ENCODE results near the gene DNAAF3. TPM values are rescaled to one million over a fixed set of nuclear protein-coding genes. Genes with fewer than 3 reads are reported as not detected.

Gene DNAAF3
- total and polyA plus RNA-seq, 4 experiments from 2014 or later = 0.93 TPM; not detected in 3

DNA sequence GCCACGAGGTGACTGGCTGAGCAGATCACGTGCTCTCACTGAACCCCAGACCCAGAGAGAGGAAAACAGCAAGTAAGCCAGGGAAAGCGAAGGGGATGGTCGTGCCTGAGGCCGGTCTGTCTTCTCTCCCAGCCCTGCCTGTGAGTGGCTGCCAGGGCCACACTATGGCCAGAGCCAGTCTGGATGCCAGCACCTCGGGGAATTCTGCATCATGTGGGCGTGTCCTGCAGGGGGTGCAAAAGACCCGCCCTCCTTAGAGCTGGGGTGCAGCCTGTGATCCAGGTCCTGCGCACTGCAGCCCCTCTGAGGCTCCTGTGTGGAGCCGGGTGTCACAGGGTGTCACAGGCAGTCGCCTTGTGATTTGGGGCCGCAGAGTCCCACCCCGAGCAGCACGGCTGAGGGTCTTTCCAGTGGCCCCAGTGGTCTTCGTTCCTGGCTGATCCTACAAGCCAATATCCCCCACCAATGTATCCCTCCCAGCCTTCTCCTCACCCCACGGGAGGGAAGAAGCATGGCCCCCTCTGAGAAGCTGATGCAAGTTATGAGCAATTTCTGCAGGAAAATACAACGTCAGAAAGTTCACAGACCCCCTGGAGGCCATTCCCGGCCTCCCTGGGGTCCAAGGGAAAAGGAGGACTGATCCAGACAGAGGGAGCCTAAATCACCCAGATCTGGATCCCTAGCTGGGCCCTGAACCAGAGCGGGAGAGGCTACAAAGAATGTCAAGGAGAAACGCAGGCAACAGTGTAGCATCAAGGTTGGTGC is 56.7 kb downstream of the DNAAF3 start:
- Histone ChIP-seq H3K36me3 (ENCODE audit: insufficient read depth, low read length) (no peaks in the 10 kb centered on the region), H3K4me3 (ENCODE audit: low read length in 2 of 2) (no peak overlapping the region), H3K9me3 (ENCODE audit: control insufficient read depth in 1 of 2, low read length in 2 of 2) (no peaks in the 10 kb centered on the region), H3K27ac (ENCODE audit: low read depth, low read length) (no peak overlapping the region), H3K27me3 (ENCODE audit: insufficient read depth, low read length) (no peaks in the 10 kb centered on the region), H3K4me1 (ENCODE audit: insufficient read depth, low read length) (peaks cover 5% of the 10 kb centered on the region)
- CTCF ChIA-PET (ENCODE audit: partially characterized antibody) = no interaction called here
- no peaks in the 10 kb centered on the region for H3K27me3 Mint-ChIP-seq
- POLR2A ChIA-PET (ENCODE audit: partially characterized antibody) = no interaction called here
- peak overlapping the region in 2 of 7 donors; percentile 48 to 65 for H3K27ac Mint-ChIP-seq
- peaks cover 0 to 2% (median 0%) of the 10 kb centered on the region in 8 donors for H3K9me3 Mint-ChIP-seq
- H3K36me3 Mint-ChIP-seq = peaks cover 32 to 39% of the 10 kb centered on the region in 2 donors
- peaks cover 1 to 10% (median 5%) of the 10 kb centered on the region in 4 donors for H3K4me1 Mint-ChIP-seq
- DNase-seq = no peak
- intact Hi-C loops (cut with micrococcal nuclease) = no loop called here
- peak overlapping the region in 1 of 8 donors; percentile 73 for H3K4me3 Mint-ChIP-seq

Small RNA genes within 50 kb of the gene (microRNA-seq; reads per million reads assigned to microRNA genes)
- not detected for gene MIR7975 (ENCODE audit: borderline microRNAs expressed, borderline number of aligned reads, borderline replicate concordance)

Other genes with a start within 250 kb of the DNAAF3 start
- not detected for gene NLRP7, start 219.1 kb downstream of the DNAAF3 start, total RNA-seq
- gene NLRP7, start 219.1 kb downstream of the DNAAF3 start, polyA plus RNA-seq = not detected
- gene NLRP2, start 200.2 kb downstream of the DNAAF3 start, total RNA-seq = 1 to 10 TPM; 5.9 to 9.2 TPM
- gene NLRP2, start 200.2 kb downstream of the DNAAF3 start, polyA plus RNA-seq = 1 to 10 TPM; 2.0 to 7.4 TPM
- gene GP6, start 128.3 kb downstream of the DNAAF3 start, total RNA-seq = under 1 TPM; 0.33 to 0.52 TPM
- gene GP6, start 128.3 kb downstream of the DNAAF3 start, polyA plus RNA-seq = not detected
- gene RDH13, start 103.5 kb downstream of the DNAAF3 start, total RNA-seq = 10 to 100 TPM; 23.9 to 27.4 TPM
- gene RDH13, start 103.5 kb downstream of the DNAAF3 start, polyA plus RNA-seq = 10 to 100 TPM in 1 of 2 donors, 1 to 10 TPM in 1; 3.3 to 15.6 TPM
- gene EPS8L1, start 90.7 kb downstream of the DNAAF3 start, total RNA-seq = 1 to 10 TPM; 1.6 to 2.2 TPM
- under 1 TPM; 0.45 to 0.49 TPM for gene EPS8L1, start 90.7 kb downstream of the DNAAF3 start, polyA plus RNA-seq
- gene PPP1R12C, start 49.0 kb downstream of the DNAAF3 start, total RNA-seq = 100 to 1,000 TPM; 165 TPM
- 1 to 10 TPM; 1.4 to 9.5 TPM for gene PPP1R12C, start 49.0 kb downstream of the DNAAF3 start, polyA plus RNA-seq
- gene TNNT1, start 17.4 kb downstream of the DNAAF3 start, total RNA-seq = not detected
- gene TNNT1, start 17.4 kb downstream of the DNAAF3 start, polyA plus RNA-seq = not detected
- not detected for gene TNNI3, start 8.9 kb downstream of the DNAAF3 start, total RNA-seq
- gene TNNI3, start 8.9 kb downstream of the DNAAF3 start, polyA plus RNA-seq = not detected
- not detected for gene SYT5, start 13.7 kb upstream of the DNAAF3 start, total RNA-seq
- gene SYT5, start 13.7 kb upstream of the DNAAF3 start, polyA plus RNA-seq = under 1 TPM; 0.29 to 0.59 TPM
- gene PTPRH, start 42.9 kb upstream of the DNAAF3 start, total RNA-seq = not detected
- not detected for gene PTPRH, start 42.9 kb upstream of the DNAAF3 start, polyA plus RNA-seq
- 10 to 100 TPM; 19.7 to 22.1 TPM for gene TMEM86B, start 62.1 kb upstream of the DNAAF3 start, total RNA-seq
- gene TMEM86B, start 62.1 kb upstream of the DNAAF3 start, polyA plus RNA-seq = 1 to 10 TPM in 1 of 2 donors, not detected in 1; 3.5 TPM
- gene PPP6R1, start 92.4 kb upstream of the DNAAF3 start, total RNA-seq = 100 to 1,000 TPM; 161 to 162 TPM
- gene PPP6R1, start 92.4 kb upstream of the DNAAF3 start, polyA plus RNA-seq = 100 to 1,000 TPM in 1 of 2 donors, 10 to 100 TPM in 1; 22.9 to 107 TPM
- gene HSPBP1, start 113.5 kb upstream of the DNAAF3 start, total RNA-seq = 10 to 100 TPM; 17.9 to 18.5 TPM
- 10 to 100 TPM; 35.7 to 38.7 TPM for gene HSPBP1, start 113.5 kb upstream of the DNAAF3 start, polyA plus RNA-seq
- 1 to 10 TPM; 1.4 to 1.7 TPM for gene BRSK1, start 117.4 kb upstream of the DNAAF3 start, total RNA-seq
- not detected for gene BRSK1, start 117.4 kb upstream of the DNAAF3 start, polyA plus RNA-seq
- gene TMEM150B, start 158.7 kb upstream of the DNAAF3 start, total RNA-seq = 1 to 10 TPM in 1 of 2 experiments, under 1 TPM in 1; 0.87 to 1.3 TPM
- gene TMEM150B, start 158.7 kb upstream of the DNAAF3 start, polyA plus RNA-seq = not detected
- 10 to 100 TPM; 23.1 to 23.5 TPM for gene KMT5C, start 173.3 kb upstream of the DNAAF3 start, total RNA-seq
- 1 to 10 TPM in 1 of 2 donors, under 1 TPM in 1; 0.60 to 1.5 TPM for gene KMT5C, start 173.3 kb upstream of the DNAAF3 start, polyA plus RNA-seq
- under 1 TPM in 1 of 2 experiments, not detected in 1; 0.38 TPM for gene COX6B2, start 188.1 kb upstream of the DNAAF3 start, total RNA-seq
- gene COX6B2, start 188.1 kb upstream of the DNAAF3 start, polyA plus RNA-seq = not detected
- not detected for gene GARIN5B, start 196.6 kb upstream of the DNAAF3 start, total RNA-seq
- gene GARIN5B, start 196.6 kb upstream of the DNAAF3 start, polyA plus RNA-seq = not detected
- under 1 TPM; 0.32 to 0.47 TPM for gene IL11, start 203.8 kb upstream of the DNAAF3 start, total RNA-seq
- not detected for gene IL11, start 203.8 kb upstream of the DNAAF3 start, polyA plus RNA-seq
- gene TMEM190, start 210.2 kb upstream of the DNAAF3 start, total RNA-seq = not detected
- not detected for gene TMEM190, start 210.2 kb upstream of the DNAAF3 start, polyA plus RNA-seq
- gene TMEM238, start 217.7 kb upstream of the DNAAF3 start, total RNA-seq = 1 to 10 TPM; 9.6 to 9.9 TPM
- 1 to 10 TPM in 1 of 2 donors, not detected in 1; 2.4 TPM for gene TMEM238, start 217.7 kb upstream of the DNAAF3 start, polyA plus RNA-seq
- 1,000 to 10,000 TPM; 3,136 to 3,159 TPM for gene RPL28, start 219.3 kb upstream of the DNAAF3 start, total RNA-seq
- 100 to 1,000 TPM; 257 to 784 TPM for gene RPL28, start 219.3 kb upstream of the DNAAF3 start, polyA plus RNA-seq
- 10 to 100 TPM; 18.0 to 21.6 TPM for gene UBE2S, start 241.2 kb upstream of the DNAAF3 start, total RNA-seq
- 10 to 100 TPM; 24.2 to 25.4 TPM for gene UBE2S, start 241.2 kb upstream of the DNAAF3 start, polyA plus RNA-seq